DND-41 (cell line): ENCODE results near the gene SPATA6L.

Source experiments
- CTCF ChIP-seq: IDR thresholded peaks from 2 replicates; pipeline ENCODE4 v1.5.1; 2012; ENCODE audit warnings: borderline replicate concordance, low read length, moderate library complexity, mild to moderate bottlenecking; ENCODE audit not compliant: poor library complexity, severe bottlenecking; ENCODE audit errors: extremely low read depth
- EZH2 ChIP-seq: IDR thresholded peaks from 3 replicates; pipeline ENCODE4 v1.6.1; 2012; ENCODE audit warnings: borderline replicate concordance, low read depth, mild to moderate bottlenecking, moderate library complexity, low read length, inconsistent platforms; ENCODE audit not compliant: severe bottlenecking

- TF ChIP-seq CTCF: no peak
- no peak for TF ChIP-seq EZH2
These were observed 13.9 kb upstream of the SPATA6L start for GRCh38 chr9:4680173-4680525.
